ENCODE data around the gene MSH2.

DNA sequence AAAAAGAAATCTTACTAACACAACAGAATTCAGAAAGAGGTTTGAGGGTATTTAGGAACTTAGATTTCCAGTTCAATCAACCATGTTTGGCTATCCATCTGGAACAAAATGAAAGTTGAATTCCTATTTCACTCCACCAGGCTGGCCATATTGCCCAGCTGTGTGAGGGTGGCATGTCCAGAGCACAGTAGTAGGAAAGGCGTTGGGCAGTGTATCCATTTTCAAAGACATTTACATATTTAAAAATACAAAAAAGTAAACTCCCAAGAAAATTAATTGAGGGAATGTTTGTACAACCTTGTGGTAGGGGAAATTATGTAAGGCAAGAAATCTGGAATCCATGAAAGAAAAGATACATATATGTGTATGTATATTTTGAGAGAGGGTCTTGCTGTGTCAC is 21.5 kb upstream of the MSH2 start:
- TF ChIP-seq, protein P1, sequence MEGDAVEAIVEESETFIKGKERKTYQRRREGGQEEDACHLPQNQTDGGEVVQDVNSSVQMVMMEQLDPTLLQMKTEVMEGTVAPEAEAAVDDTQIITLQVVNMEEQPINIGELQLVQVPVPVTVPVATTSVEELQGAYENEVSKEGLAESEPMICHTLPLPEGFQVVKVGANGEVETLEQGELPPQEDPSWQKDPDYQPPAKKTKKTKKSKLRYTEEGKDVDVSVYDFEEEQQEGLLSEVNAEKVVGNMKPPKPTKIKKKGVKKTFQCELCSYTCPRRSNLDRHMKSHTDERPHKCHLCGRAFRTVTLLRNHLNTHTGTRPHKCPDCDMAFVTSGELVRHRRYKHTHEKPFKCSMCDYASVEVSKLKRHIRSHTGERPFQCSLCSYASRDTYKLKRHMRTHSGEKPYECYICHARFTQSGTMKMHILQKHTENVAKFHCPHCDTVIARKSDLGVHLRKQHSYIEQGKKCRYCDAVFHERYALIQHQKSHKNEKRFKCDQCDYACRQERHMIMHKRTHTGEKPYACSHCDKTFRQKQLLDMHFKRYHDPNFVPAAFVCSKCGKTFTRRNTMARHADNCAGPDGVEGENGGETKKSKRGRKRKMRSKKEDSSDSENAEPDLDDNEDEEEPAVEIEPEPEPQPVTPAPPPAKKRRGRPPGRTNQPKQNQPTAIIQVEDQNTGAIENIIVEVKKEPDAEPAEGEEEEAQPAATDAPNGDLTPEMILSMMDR (IDR thresholded peaks at IDR 0.05; ENCODE audit: low read length), result no peak
- TF ChIP-seq EZH2 (IDR thresholded peaks at IDR 0.05; ENCODE audit: borderline replicate concordance, low read length), result no peak

All from OCI-LY1 (cell line).